Kidney (tissue), 14 donors: Measurements from ENCODE around the gene MUS81. TPM values are rescaled to one million over a fixed set of nuclear protein-coding genes. Genes with fewer than 3 reads are reported as not detected.

ENCODE experiments used
- DNase-seq, 5 donors: peaks; one replicate each; pipeline ENCODE4 v3.0.0-alpha.2; 2013 to 2020
- FAIRE-seq: peaks from 2 replicates; lab custom pipeline; 2012; peaks lifted over from hg19 to GRCh38; lab: Jason Lieb, UNC
- H3K27ac ChIP-seq, 2 donors: one replicate each; pipeline ENCODE4 v1.7.0; 2013; ENCODE audit warnings: low read depth in 2 of 2, low read length in 2 of 2, inconsistent platforms in 1 of 2
- H3K27me3 ChIP-seq: one replicate; pipeline ENCODE4 v1.7.1; 2013; ENCODE audit warnings: low read length, inconsistent platforms; ENCODE audit not compliant: control insufficient read depth, insufficient read depth
- H3K36me3 ChIP-seq, 3 donors: one replicate each; pipeline versions ENCODE4 v1.7.0 to v1.7.1; 2013; ENCODE audit warnings: low read length in 3 of 3, control low read depth in 1 of 3, inconsistent platforms in 1 of 3; ENCODE audit not compliant: insufficient read depth in 3 of 3, control insufficient read depth in 2 of 3
- H3K4me1 ChIP-seq, 3 donors: one replicate each; pipeline versions ENCODE4 v1.7.0 to v1.7.1; 2013; ENCODE audit warnings: low read length in 3 of 3, inconsistent platforms in 1 of 3, low read depth in 1 of 3; ENCODE audit not compliant: control insufficient read depth in 2 of 3, insufficient read depth in 2 of 3
- H3K4me3 ChIP-seq, 3 donors: one replicate each; pipeline versions ENCODE4 v1.7.0 to v1.8.1; 2013; ENCODE audit warnings: low read length in 3 of 3, control low read depth in 1 of 3, inconsistent platforms in 1 of 3
- H3K9ac ChIP-seq, 3 donors: one replicate each; pipeline versions ENCODE4 v1.7.0 to v1.7.1; 2013; ENCODE audit warnings: low read length in 3 of 3, control low read depth in 1 of 3, inconsistent platforms in 1 of 3
- H3K9me3 ChIP-seq, 3 donors: one replicate each; pipeline versions ENCODE4 v1.7.0 to v1.7.1; 2013; ENCODE audit warnings: low read length in 3 of 3, control low read depth in 1 of 3, inconsistent platforms in 1 of 3; ENCODE audit not compliant: control insufficient read depth in 2 of 3, insufficient read depth in 1 of 3
- CTCF ChIP-seq: IDR thresholded peaks from 3 replicates; pipeline ENCODE4 v1.5.1; 2012; ENCODE audit warnings: mild to moderate bottlenecking, moderate library complexity, borderline replicate concordance; ENCODE audit not compliant: insufficient read depth; ENCODE audit errors: extremely low read depth
- intact Hi-C: fragments of 100-400 bp; cut with DNase I; formaldehyde crosslinking; loops from one replicate; pipeline ENCODE4 v1.11.1; 2022
- polyA plus RNA-seq: library from polyadenylated mRNA; stranded (reverse); fragments of 350-450 nt; fragmentation: Illumina TruSeq; extraction: RNeasy Lipid Tissue Mini Kit (QIAGEN cat#74804); gene quantifications from one replicate; pipeline ENCODE4 v1.2.3, GENCODE V29; 2014; ENCODE audit warnings: low read depth, low replicate concordance; ENCODE audit not compliant: insufficient read depth
- total RNA-seq: library from RNA; stranded (reverse); fragmentation: NEBNext Ultra II Directional; extraction: Animal tissue kit (Norgen Biotek cat#: 25700); gene quantifications from one replicate; pipeline ENCODE4 v1.2.1, GENCODE V29; 2021
- donor health status: control.
- donor health status: control.
- donor health status: control.
- donor health status: control.
- donor health status: control.
- donor health status: DM: yes; HTN: yes; CAD: no.
- donor health status: Normal renal cell carcinoma (clear cell type).

Gene MUS81
- total and polyA plus RNA-seq, 2 donors from 2014 or later: 31.2 to 54.9 TPM

DNA sequence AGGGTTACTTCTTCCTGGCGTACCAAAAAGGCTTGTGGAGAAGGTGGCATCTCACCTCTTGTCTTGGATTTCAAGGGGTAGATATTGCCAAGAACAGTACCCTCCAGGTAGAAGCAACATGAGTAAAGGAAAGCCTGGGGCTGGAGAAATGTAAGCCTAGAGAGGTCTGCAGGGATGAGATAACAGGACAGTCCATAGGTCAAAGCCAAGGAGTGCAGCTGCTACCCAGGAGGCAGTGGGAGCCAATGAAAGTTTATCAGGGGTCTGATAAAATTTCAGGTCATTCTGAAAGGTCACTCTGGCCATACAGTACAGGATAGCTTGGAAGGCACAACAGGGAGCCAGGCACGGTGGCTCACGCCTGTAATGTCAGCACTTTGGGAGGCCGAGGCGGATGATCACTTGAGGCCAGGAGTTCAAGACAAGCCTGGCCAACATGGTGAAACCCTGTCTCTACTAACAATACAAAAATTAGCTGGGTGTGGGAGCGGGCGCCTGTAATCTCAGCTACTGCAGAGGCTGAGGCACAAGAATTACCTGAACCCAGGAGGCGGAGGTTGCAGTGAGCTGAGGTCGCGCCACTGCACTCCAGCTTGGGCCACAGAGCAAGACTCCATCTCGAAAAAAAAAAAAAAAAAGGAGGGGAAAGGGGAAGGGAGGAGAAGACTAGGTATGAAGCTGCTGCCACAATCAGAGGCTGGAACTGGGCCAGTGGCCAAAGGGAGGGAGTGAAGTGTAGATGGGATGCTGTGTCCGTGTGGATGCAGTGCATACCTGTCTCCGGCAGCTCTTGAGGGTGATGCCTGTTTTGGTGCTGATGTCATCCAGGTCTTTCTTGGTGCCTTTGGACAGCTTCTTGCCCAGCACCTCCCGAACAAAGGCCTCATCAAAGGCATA, 26.8 kb downstream of the MUS81 start:
- no peak for FAIRE-seq
- Histone ChIP-seq H3K27me3 (no peaks in the 10 kb centered on the region), H3K9me3 (no peaks in the 10 kb centered on the region), H3K4me3 (peak overlapping the region; percentile 55 to 95 (median 78)), H3K4me1 (peaks cover 0 to 34% (median 8%) of the 10 kb centered on the region in 3 donors), H3K36me3 (peaks cover 4 to 12% (median 5%) of the 10 kb centered on the region in 3 donors), H3K27ac (peak overlapping the region in 1 of 2 donors; percentile 34), H3K9ac (peak overlapping the region in 1 of 3 donors; percentile 28)
- peak in 1 of 5 donors; percentile 69 for DNase-seq
- no peak for TF ChIP-seq CTCF
- intact Hi-C loops: loop anchor here (10.0 kb wide), 1 partner anchor 98 kb away; no protein-coding TSS in a partner anchor

- no peak for TF ChIP-seq CTCF
- peaks cover 0 to 39% (median 8%) of the 10 kb centered on the region in 3 donors for H3K4me1 ChIP-seq
- H3K27ac ChIP-seq: peak overlapping the region; percentile 34 to 78
- peak overlapping the region; percentile 28 to 88 (median 56) for H3K9ac ChIP-seq
- H3K9me3 ChIP-seq: no peaks in the 10 kb centered on the region
- H3K27me3 ChIP-seq: no peaks in the 10 kb centered on the region
- FAIRE-seq (no peak), DNase-seq (no peak)
- H3K36me3 ChIP-seq: peaks cover 4 to 12% (median 5%) of the 10 kb centered on the region in 3 donors
- intact Hi-C loops: loop anchor here (10.0 kb wide), 1 partner anchor 97 kb away; no protein-coding TSS in a partner anchor
- peak overlapping the region; percentile 55 to 95 (median 78) for H3K4me3 ChIP-seq
These were observed 27.5 kb downstream of the MUS81 start for GRCh38 chr11:65887723-65888162.

- intact Hi-C loops: loop anchor here (10.0 kb wide), 1 partner anchor 97 kb away; no protein-coding TSS in a partner anchor
- no peaks in the 10 kb centered on the region for H3K9me3 ChIP-seq
- peaks cover 4 to 12% (median 5%) of the 10 kb centered on the region in 3 donors for H3K36me3 ChIP-seq
- TF ChIP-seq CTCF: peak; percentile 69
- FAIRE-seq (no peak), DNase-seq (peak; percentile 98 to 99 (median 99))
- H3K4me1 ChIP-seq: peaks cover 0 to 39% (median 8%) of the 10 kb centered on the region in 3 donors
- H3K27me3 ChIP-seq: no peaks in the 10 kb centered on the region
- H3K27ac ChIP-seq: peak within 1 kb of the TSS; percentile 90 to 96
- peak within 1 kb of the TSS; percentile 65 to 95 (median 78) for H3K4me3 ChIP-seq
- H3K9ac ChIP-seq: peak within 1 kb of the TSS; percentile 83 to 92 (median 88)
These were observed 28.1 kb downstream of the MUS81 start, which contains the start of gene FIBP for GRCh38 chr11:65888163-65888814. Gene FIBP, minus strand, starts transcription at chr11:65888471. Its CDS starts 53 bp downstream, at chr11:65888418.
